ENCODE results near the gene RPAP3.
"Not testable (repeated sequence)": the region's sequence is repeated elsewhere in the genome, so short reads cannot be mapped to it uniquely, and the experiment has no call there.

Gene RPAP3

GRCh38 chr12:47652521-47653234 lies 53.2 kb downstream of the RPAP3 start:
- peak; percentile 60 for DNase-seq

- peak; percentile 91 for DNase-seq
Observed at GRCh38 chr12:47651368-47652254, 54.2 kb downstream of the RPAP3 start.

- DNase-seq: no peak
Observed at GRCh38 chr12:47650469-47650868, 55.4 kb downstream of the RPAP3 start.

- DNase-seq: no peak
Observed at GRCh38 chr12:47649381-47649780, 56.4 kb downstream of the RPAP3 start.

DNA sequence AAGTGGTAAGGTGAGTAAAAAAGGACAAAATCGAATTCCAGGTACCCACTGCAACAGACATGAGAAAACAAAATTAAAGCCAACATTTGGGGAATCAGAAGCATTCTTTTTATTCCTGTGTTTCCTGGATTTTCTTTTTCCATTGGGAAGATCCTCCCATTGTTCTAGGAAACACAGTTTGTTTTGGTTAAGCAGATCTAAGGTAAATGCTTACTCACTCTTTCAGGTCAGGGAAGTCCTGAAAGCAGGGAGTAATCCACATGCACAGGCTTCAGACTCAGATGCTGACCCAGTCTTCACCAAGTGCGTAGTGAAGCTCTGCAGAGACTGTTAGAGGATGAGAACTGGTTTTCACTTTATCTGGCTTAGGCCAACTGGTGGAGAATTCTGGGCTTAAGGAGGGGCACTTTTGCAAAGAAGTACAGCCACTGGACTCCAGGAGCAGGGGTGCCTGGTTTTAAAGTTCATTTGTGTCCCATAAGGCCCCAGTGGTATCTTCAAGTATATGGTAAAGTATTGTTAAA lies 57.7 kb downstream of the RPAP3 start:
- no peak for DNase-seq

- not testable (repeated sequence) for DNase-seq
Observed at GRCh38 chr12:47642310-47642709, 63.5 kb downstream of the RPAP3 start.

GRCh38 chr12:47636908-47637780 lies 68.7 kb downstream of the RPAP3 start:
- peak; percentile 68 for DNase-seq

DNA sequence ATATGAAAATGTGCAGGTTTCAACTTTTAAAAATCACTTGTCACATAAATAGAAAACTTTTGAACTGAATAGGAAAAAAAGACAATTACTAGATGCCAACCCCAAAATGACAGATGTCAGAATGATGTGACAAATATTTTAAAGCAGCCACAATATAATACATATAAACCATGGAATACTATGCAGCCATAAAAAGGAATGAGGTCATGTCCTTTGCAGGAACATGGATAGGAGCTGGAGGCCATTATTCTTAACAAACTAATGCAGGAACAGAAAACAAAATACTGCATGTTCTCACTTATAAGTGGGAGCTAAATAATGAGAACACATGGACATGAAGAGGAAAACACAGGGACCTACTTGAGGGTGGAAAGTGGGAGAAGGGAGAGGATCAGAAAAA lies 70.1 kb downstream of the RPAP3 start:
- not testable (repeated sequence) for DNase-seq

DNA sequence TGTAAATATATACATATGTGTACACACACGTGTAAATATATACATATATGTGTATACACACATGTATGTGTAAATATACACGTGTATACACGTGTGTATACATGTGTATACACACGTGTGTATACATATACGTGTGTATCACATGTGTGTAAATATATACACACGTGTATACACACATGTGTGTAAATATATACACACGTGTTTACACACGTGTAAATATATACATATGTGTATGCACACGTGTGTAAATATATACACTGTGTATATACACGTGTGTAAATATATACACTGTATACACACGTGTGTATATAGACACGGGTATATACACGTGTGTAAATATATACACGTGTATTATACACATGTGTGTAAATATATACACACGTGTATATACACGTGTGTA lies 71.7 kb downstream of the RPAP3 start:
- no peak for DNase-seq

DNA sequence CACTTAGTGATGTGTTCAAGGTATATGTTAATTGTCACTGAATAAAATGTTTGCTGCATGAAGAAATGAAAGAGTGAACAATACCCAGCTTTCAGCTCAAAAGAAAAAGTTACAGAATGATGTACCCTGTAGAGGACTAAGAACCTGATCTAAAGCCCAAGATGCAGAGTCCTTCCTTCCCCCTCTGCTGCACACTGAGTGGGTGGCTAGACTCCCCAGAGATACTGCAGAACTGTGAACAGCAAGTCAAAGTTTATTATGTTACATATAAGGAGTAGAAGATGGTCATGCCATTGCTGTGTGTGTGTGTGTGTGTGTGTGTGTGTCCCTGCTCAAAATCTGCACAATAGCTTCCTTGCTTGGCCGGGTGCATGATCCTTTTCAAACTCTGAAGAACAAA lies 83.9 kb downstream of the RPAP3 start:
- no peak for DNase-seq

DNA sequence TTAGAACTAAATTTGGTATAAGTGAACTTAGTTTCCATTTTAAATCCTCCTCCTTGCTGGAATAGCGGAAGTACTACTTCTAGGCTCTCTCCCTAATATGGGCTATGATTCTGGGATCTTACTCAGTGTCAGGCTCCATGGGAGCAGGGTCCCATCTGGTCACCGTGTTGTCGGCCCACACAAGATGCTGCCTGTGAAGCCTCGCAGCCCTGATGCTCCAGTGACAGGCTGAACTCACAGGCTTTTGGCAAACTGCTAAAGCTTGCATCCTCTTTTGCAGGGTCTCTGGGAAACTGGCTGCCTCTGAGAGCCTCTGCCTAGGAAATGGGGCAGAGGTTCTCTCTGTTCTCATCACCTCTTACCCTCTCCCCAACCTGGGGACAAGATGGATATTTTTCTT lies 88.4 kb downstream of the RPAP3 start:
- DNase-seq: no peak

GRCh38 chr12:47616440-47616839 lies 89.4 kb downstream of the RPAP3 start:
- peak; percentile 17 for DNase-seq

- DNase-seq: peak; percentile 75
Observed at GRCh38 chr12:47615711-47616110, 90.1 kb downstream of the RPAP3 start.

- no peak for DNase-seq
Observed at GRCh38 chr12:47614521-47614920, 91.3 kb downstream of the RPAP3 start.

- no peak for DNase-seq
Observed at GRCh38 chr12:47612953-47613352, 92.9 kb downstream of the RPAP3 start.

DNA sequence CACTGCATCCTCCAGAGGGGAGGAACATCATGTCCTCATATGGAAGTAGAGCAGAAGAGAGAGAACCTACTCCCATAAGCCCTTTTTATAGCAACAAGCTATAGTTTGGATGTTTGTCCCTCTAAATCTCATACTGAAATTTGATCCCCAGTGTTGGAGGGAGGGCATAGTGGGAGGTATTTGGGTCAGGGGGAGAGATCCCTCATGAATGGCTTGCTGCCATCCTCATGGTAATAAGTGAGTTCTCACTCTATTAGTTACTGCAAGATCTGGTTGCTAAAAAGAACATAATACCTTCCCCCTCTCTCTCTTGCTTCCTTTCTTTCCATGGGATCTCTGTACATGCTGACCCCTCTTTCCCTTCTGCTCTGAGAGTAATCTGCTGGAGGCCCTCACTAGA lies 93.9 kb downstream of the RPAP3 start:
- DNase-seq: no peak

Measured in hematopoietic multipotent progenitor cell treated with erythropoietin and hydrocortisone succinate and interleukin-3 and kit ligand, for 6 days (in vitro differentiated cells).